GM21526 (cell line): Measurements from ENCODE around the gene BLNK.

ENCODE experiments used
- ATAC-seq: cut with Tn5 transposase; IDR thresholded peaks from one replicate; pipeline ENCODE4 v1.9.1; 2021; ENCODE audit warnings: moderate library complexity; ENCODE audit not compliant: unreplicated experiment, low FRiP score

BLNK gene

DNA sequence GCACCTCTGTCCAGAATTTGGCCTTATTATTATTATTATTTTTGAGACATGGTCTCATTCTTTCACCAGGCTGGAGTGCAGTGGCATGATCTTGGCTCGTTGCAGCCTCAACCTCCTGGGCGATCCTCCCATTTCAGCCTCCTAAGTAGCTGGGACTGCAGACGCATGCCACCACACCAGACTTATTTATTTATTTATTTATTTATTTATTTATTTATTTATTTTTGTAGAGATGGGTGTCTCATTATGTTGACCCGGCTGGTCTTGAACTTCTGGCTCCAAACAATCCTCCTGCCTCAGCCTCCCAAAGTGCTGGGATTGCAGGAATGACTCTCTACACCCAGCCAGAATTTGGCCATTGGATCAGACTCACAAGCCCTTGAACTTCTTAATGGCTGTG is 6.4 kb downstream of the BLNK start:
- no peak for ATAC-seq

DNA sequence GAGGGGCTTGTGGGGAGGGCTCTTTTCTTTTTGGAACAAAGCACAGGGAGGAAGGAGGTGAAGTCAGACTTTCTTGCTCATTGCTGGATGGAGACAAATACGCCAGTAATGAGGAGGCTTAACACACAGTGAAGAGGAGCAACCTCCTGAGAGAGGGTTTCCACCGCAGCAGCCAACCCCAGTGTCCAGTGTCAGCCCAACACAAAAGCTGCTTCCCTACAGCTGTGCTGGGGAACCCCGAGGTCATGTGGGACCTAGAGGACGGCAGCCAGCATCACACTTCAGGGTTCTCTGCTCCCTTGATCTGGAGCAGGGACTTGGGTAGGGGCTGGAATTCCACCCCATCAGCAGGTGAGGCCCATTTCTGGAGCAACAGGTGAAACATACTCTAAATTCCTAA is 7.7 kb downstream of the BLNK start:
- ATAC-seq = no peak

DNA sequence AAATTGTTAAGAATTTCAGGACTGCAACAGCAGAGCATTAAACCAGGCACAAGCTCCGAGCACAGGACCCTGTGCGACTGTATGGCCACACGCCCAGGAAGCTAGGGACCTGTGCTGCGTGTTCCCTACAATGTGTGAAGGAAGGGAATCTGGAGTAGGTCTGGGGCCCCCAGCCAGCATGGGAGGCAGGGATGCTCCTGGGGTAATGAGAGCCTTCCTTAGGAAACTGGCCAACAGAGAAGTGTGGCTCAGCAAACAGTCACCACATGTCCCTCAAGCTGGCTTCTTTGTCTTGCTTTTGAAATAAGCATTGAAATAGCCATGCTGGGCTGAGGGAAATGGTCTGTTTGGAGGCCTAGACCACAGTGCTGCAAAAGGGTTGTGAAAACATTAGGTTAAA is 8.2 kb downstream of the BLNK start:
- no peak for ATAC-seq

DNA sequence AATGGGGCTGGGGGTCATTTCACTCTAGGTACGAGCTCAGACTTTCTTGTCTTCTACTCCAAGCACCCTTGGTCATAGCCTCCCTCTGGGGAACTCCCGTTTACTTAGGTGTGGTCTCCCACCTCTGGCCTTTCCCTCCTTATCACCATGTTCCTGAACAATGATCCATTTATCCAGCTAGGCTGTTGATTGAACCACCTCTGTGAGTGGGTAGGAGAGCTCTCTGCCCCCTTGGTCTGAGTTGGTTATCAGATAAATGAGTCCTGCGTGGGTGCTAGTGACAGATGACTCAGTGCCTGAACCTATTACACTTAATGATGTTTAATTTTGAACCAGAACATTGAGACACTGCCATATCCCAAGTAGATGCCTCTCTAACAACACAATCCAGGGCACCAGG is 9.4 kb downstream of the BLNK start:
- ATAC-seq = no peak

DNA sequence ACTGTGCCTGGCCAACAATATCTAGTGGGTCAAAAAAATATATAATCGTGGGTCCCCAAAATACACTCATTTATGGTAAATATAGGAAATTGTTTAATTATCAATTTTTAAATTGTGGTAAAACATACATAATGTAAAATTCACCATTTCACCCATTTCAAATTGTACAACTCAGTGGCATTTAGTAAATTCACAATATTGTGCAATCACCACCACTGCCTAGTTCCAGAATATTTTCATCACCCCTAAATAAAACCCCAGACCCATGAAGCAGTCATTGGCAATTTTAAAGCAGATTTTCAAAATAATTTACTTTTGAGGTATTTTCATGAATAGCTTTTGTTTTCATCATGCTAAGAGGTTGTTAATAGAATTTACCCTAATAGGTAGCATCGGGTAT is 10.2 kb downstream of the BLNK start:
- no peak for ATAC-seq

DNA sequence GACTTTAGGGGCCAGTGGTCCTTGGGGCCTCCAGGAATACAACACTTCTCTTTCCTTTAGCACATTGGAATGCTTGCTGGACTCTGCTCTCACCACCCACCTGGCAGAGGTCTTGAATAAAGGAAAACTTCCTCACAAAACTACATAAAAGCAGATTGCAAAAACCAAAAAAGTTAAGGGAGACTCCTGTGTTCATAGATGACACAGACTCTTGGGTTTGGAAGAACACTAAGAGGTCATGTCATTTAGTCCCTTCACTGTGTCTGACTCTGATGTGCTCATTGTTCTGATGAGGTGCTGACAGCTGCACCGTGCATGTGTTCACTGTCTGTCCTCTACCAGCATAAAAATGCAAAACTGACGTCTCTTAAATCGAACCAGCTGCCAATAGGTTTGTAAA is 11.4 kb downstream of the BLNK start:
- no peak for ATAC-seq

DNA sequence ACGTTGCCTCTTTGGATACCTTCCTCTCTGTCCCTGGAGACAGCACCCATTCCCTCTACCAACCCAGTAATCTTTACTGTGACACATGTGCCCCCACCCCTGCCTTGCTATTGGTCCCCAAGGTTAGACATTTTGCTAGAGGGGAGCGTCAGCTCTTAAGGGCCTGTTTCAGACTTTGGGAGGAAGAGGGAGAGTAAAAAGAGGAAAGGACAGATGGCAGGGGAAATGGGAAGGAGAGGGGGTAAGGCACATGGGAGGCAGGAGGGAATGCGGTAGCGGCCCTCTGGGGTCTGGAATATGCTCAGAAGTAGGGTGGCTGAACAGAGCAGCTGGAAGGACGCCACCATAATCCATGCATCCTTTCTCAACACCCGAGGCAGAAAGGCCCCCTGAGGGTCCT is 12.2 kb downstream of the BLNK start:
- ATAC-seq = no peak

DNA sequence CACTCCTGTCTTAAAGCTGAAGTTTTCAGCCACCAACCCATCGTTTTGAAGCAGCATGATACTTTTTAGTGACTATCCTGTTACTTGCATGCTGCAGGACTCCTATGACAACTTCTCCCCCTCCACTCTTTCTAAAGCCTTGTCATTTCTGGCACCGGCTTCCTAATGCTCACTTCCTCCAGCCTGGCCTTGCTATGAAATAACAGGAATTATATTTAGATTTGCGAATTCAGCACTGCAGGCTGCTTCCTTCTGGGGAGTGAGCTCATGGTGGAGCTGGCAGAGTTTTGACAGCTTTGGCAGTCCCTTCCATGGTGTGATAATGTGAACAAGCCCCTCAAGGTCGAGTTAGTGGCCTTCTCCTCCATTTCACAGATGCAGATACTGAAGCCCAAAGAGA is 13.4 kb downstream of the BLNK start:
- ATAC-seq = no peak

DNA sequence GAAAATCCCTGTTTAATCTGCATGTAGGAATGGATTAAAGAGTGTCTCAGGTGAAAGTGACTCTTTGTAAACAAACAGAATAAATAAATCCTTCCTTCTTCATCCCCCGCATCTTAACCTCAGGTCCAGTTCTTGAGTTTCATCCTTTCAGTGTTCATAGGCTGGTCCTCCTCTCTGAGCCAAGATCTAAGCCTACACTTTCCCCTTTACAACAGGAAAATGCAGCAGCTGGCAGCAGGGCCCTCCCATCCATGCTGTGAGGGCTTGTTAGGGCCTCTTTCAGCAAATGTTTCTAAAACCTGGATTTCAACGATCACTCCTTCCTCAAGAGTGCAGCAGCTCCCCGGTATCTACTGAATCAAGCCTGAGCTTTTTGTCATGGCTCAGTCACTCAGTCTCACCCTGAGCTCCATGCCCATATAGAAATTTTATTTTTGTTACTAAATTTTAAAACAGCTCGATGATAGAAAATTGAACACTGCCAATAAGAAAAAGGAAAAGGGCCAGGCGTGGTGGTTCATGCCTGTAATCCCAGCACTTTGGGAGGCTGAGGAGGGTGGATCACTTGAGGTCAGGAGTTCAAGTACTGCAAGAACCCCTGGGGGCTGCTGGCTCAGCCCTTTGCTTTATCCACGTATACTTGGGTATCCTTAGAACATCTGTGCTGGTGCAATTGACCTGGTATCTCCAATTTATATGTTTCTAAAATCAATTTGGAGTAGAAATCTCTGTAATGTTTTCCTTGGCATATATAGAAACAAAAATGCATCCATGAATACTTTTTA is 15.6 kb downstream of the BLNK start:
- ATAC-seq = no peak

DNA sequence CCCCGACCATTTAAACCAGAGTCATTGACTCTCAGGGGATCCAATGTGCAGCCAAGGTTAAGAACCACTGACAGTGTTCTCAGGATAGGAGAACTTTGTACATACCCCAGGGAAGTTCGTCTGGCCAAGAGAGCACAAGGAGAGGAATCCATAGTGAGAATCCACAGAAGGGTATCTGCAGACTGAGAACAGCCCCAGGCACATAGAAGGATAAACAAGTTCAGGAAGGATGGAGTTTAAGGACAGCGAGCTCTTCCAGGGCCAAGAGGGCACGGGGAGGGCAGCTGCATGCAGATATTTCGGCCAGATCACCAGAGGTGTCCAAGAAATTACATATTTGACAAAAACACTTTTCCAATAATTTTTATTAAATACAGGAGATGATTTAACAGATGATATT is 16.4 kb downstream of the BLNK start:
- ATAC-seq = no peak

DNA sequence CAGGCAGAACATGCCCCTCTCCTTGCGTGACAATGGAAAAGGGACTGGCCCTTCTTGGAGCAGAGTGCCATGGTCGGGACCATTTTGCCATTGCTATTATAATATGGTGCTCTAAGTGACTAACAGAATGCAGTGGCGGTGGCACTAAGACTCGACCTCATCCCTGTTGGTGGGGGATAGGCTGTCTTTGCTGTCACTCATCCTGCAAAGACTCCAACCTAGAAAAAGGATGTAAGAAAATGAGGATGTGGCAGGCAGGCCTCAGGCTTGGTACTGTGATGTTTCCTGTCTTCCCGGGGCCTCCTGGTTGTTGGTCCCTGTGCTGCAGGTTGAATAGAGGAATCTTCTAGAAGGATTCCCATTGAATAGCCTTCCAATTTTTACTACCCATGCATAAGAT is 18.6 kb downstream of the BLNK start:
- no peak for ATAC-seq

DNA sequence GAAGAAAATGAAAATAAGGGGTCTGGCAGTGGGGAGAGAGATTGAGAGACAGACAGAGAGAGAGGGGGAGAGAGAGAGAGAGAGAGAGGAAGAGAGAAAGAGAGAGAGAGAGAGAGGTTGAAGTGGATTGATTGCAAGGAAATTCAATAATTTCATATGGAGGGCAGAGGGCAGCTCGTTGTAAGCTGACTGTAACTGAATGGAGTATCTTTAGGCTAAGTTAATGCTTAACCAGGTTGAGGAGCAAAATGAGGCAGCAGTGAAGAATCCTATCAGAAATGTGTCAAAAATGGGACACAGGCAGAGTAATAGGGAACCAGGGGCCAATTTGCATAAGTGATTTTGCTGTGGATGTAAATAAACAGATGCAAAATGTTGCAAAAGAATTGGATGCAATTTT is 21.0 kb downstream of the BLNK start:
- ATAC-seq = no peak

DNA sequence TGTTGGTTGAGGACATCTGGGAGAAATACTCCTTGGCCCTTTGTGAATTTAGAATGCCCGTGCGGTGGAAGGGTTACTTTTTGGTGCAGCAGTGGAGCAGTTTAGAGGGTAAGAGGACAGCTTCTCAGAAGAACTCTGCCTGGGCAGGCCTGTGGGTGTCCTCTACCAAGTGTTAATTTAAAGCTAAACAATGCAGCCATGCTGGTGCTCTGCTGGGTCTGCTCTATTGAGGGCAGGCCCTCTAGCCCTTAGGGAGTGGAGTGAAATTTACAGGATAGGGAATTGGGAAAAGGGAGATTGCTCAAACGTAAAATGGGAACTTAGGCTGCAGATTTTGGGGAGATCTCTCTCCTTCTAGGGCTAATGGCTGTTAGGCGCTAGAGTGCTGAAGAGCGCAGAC is 22.1 kb downstream of the BLNK start:
- ATAC-seq = no peak

DNA sequence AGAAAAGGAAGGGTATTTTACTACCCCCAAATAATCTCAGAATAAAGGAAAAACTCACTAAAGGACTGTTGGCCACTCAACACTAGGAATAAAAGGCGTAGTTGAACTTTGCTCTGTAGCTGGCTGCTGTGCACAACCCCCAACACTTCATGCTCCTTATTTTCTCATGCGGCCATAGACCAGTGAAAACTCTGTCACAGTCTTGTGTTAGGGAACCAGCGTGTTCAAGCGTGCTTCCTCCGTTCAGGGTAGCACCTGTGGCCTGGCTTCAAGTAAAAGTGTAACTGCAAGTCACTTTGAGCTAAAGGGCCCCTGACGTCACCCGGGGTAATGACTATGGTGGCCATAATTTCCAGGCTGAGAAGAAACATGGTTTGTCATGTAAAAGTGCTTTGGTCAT is 27.0 kb downstream of the BLNK start:
- ATAC-seq = peak; percentile 95

DNA sequence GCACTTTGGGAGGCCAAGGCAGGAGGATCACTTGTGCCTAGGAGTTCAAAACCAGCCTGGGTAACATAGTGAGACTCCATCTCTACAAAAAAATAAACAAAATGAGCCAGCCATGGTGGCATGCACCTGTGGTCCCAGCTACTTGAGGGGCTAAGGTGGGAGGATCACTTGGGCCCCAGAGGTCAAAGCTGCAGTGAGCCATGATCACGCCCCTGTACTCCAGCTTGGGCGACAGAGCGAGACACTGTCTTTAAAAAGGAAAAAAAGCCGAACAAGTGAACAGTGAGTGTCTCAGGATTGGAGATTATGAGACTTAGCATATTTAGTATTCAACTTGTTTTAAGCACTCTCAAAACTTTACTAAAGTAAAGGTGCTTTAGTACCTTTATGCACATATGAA is 28.1 kb downstream of the BLNK start:
- ATAC-seq = no peak

DNA sequence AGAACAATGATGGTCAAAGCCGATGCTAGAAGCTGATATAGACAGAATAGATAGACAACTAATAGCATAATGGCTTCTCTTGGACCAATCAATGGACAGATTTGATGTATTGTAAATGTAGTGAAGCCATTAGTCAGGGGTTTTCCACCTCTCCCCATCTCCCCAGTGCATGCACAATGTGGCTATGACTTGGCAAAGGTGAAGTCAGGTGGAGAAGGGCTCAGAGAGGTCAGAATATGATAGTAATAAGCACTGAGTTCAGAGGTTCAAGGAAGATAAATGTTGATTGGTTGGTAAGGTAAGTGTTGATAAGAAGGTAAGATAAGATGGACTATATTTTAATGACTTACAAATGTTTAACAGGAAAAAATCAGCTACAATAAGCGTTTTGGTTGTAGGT is 28.5 kb downstream of the BLNK start:
- ATAC-seq = no peak

DNA sequence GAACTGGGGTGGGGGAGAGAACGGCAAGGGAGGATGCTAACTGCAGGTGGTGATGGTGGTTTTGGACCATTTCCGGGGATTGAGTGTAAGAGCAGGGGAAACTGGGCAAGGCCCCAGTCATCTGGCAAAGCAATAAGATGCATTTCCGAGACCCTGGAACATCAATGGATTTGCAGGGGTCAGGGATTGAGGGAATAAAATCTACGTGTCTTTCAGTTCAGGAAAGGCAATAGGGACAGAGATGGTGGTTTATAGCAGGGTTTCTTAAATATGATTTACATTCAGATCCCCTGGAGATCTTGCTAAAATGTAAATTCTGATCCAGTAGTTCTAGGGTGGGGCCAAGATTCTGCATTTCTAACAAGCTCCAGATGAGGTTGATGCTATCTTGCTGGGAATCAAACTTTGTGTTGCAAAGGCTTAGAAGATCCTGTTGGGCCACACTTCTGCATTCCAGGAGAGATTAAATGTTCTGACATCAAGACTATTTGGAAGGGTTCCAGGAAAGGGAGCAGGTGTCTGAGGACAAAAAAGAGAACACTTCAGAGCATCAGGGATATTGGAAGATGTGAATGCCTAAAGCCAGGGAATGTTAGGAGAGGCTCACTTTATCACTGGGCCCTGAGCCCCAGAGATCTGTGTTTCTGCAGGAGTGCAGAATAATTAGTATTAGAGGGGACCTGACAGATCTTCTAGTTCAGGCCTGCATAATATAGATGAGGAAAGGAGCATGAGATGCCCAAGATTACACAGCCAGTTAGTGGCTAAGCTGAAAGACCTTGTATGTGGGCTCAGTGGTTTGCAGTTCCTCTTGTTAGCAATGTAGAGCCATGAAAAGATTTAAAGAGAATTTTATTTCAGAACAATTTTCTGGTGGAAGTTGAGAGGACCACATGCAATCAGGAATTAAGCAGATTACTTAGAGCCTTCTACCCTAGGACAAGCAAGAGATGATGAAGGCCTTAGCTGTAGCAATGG is 32.4 kb downstream of the BLNK start:
- no peak for ATAC-seq

DNA sequence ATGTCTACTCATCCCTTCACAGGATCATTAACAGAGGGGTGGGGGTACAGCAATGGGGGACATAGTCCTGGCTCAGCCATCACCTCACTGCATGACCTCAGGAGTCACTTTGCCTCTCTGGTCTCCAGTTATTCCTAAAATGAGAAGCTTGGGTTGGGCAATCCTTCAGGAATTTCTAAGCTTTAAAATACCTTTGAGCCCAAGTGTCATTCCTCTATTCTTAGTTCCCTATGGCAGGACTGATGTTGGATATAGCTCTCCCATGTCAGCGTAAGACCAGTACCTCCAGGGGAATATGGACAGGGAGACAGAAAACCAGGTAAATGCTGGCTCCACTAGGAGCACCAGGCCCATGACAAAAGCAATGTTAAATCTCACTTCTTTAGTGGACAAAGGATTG is 34.5 kb downstream of the BLNK start:
- no peak for ATAC-seq

DNA sequence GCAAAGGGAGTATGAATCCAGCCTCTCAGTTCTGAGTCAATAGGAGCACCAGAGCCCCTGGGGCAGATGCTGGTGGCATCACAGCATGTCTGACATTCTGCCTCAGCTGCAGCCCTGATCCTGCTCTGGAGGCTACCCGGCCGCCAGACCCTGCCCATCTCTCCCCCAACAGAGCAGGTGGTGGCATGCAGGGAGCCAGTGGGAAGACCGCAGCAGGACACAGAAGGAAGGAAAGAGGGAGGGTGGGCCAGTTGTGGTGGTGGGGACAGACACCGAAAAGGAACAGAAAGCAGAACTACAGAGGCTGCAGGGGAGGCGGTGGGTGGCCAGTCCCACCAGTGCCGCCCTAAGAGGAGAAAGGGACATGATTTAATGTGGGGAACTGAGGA is 35.3 kb downstream of the BLNK start:
- no peak for ATAC-seq

DNA sequence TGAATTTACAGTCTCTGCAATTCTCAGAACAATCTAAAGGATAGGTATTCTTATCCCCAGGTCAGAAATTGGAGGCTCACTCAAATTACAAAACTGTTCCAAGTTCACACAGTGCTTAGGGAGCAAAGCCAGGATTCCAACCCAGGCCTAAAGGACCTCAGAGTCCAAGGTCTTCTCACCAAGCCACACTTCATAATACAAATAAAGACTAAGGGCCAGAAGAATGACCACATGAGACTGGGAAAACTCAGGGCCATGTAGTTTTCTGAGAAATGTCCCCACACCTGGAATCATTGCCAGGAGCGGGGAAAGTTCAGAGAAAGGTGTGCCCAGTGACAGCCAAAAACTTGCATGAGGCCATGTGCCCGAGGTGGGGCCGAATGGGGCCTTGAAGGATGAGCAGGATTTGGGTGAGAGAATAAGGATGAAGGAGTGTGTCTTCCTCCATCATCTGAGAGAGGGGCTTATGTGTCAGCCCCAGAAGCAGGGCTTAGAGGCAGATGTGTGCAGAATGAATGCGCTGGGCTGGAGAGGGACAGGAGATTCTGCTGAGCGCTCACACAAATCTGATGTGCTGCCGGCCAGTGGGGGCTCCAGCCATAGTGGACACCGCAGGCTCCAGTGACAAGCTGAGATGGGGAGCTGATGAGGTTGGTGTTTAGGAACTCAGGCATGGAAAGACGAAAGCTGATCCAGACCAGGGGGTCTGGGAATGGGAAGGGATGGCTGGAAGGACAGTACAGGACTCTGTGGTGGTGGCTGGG is 35.9 kb downstream of the BLNK start:
- ATAC-seq = no peak

DNA sequence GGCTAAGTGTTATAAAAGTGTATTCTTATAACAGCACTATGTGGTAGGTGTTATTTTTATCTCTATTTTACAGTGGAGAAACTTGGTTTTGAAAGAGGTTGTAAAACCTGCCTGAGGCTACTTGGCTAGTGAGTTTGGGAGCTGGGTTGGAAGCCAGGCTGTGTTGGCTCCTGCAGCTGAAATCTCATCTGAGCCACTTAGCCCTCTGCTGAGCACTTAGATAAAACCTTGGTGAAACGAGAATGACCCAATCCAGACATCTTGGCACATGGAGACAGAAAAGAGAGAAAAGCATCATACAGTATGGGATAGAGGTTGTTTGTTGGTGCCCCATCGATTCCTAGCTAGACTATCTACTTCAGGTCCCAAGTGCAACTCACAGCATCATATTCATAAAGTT is 37.4 kb downstream of the BLNK start:
- ATAC-seq = no peak
